Activated CD4-positive, alpha-beta T cell treated with anti-CD3 and anti-CD28 coated beads, Interleukin-2, Interleukin-4, amounts not matched to agents 100 ng/mL and 50 ng/mL, durations not matched to agents 16 hours and 8 hours (primary cell): ENCODE data around the gene MICAL2.

ENCODE experiments used
- DNase-seq: peaks from one replicate; pipeline ENCODE4 v3.0.0-alpha.2; 2020; ENCODE audit warnings: low spot score

Gene MICAL2

GRCh38 chr11:12110201-12110713, at the start of gene MICAL2:
MICAL2 (plus strand) TSS chr11:12110590; CDS start chr11:12162156, 51,566 bp downstream.
- peak; percentile 89 for DNase-seq

DNA sequence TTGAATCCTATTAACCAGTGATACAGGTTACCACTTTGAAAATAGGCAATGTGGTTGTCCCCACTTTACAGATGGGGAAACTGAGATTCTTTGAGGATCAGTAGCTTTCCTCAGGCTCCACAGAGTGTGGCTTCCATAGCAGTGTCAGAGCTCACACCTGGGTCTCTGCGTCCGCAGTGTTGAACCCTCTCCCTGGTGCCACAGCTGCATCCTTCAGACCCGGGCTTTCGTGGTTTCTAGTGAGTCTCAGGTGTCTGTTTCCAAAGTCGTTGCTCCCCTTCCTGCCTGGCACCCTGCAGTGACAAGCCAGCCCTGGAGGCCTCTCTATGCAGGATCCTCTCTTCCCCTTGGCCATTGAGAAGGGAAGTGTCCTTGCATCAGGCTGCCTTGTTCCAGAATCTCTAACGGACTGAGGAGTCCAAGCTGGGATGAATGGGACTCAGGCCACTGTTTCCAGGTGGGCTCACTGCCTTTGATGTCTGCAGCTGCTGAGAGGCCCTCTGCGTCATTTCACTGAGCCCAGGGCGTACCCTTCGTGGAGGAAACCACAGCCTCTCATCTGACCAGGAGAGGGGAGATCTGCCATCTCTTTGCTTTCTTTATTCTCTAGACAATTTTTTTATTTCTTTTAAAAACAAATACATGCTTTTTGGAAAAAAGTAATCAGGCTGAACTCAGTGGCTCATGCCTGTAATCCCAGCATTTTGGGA, 48.4 kb upstream of the MICAL2 start:
- no peak for DNase-seq

- no peak for DNase-seq
Observed at GRCh38 chr11:12063251-12063650, 47.1 kb upstream of the MICAL2 start.

GRCh38 chr11:12064136-12064953, 46.0 kb upstream of the MICAL2 start:
- DNase-seq = no peak

GRCh38 chr11:12064954-12065280, 45.5 kb upstream of the MICAL2 start:
- DNase-seq = no peak

GRCh38 chr11:12066056-12066798, 44.2 kb upstream of the MICAL2 start:
- DNase-seq = no peak

DNA sequence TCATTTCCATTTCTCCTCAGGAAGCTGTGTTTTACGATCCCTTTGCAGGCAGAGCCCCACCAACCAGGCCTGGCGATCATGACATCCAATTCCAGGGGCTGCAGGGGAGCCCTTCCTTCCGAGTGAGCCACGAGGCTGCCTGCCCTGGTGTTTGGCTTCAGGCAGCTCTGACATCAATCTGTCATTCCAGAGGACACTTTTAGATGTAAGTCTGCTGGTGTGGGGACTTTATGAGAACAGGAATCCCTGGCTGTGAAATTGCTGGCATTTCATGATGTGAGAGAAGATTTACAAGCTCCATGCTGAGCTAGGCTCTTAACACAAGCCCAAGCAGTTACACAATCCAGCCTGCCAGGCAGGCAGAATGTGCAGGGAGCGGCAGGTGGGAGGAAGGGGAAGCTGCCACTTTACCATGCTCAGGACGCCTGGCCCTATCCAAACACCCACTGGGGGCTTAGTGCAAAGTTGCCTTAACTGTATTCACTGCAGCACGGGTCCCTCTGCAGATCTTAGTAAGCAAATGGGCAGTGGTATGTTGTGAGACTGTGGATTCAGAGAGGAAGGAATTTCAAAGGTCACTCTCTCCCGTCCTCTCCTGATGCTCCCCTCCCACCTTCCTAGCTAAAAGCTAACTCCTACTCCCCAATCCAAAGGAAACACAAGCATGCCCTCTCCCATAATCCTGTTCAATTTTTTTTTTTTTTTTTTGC, 43.4 kb upstream of the MICAL2 start:
- DNase-seq = no peak

DNA sequence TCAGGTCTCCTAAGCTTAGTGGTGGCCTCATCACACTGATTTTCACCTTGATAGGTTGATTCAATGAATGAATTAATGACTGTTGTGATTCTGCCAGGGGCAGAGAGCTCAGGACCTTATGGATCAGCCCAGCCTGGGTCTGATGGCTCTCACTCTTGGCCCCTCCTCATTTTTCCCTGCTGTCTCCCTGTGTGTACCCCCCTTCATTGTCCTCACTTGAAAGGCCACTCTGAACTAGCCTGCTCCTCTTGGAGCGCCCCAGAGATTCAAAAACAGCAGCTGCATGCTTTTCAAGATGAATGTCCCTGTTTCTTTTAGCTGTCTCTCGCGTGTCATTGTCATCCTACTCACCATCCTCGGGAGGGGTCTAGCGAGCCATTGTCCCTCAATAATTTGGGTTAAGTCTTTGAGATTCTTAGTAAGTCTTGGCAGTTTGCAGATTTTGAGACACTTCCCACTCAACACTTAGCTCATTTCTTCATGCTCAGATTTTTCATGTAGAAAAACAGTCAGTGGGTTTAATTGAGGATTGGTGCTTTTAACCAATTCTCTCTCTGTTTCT, 42.5 kb upstream of the MICAL2 start:
- DNase-seq = no peak

GRCh38 chr11:12069066-12069676, 41.2 kb upstream of the MICAL2 start:
- DNase-seq = no peak

DNA sequence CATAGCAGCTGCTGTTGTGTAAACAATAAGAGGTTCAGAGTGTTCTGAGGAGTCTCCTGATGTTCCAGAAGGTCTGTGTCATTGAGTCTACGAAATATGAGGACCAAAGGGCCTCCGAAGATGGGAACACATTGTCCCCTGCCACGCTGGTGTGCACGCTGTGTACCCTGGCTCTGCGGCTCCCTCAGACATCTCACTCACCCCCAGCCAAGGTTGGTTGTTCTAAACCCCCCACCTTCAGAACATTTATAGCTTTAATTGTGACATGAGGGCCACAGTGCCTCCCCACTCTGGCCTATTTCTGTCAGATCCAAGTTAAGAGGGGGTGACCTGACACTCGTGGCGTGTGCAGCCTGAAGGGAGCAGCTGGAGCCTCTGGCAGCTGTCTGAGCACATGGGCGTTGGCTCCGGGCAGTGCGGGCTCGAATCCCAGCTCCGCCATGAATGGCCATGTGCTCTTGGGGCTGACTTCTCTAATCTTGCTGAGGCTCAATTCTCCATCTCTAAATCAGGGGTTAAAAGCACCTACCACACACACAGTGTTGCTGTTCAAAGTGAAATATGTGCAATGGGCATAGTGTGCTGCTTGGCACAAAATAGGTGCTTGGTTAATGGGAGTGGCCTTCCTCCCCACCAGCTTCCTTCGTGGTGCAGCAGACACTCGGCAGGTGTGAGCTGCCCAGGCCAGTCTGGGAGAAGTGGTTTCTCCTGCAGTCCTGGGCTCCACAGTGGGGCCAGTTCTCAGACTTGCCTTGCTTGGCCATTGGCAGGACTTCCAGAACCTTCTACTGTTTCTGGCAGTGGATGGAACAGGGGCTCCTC, 39.7 kb upstream of the MICAL2 start:
- no peak for DNase-seq

GRCh38 chr11:12071574-12071973, 38.8 kb upstream of the MICAL2 start:
- DNase-seq = no peak

DNA sequence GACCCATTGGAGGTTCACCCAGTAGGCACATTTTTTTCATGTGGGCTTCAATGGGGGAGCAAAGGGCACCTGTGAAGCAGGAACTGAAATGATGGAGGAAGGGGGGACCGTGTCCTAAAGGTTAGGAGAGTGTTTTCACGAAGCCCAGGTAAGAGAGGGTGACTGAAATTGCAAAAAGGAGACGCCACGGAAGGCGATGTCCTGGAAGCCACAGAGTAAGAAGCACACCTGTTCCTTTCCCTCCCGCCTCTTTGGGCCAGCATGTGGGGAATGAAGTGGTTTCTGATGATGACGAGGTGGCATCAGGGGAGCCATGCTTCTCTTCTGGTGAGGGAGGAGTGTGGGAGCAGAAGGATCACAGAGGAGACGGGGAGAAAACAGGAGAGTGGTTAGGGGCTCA, 37.0 kb upstream of the MICAL2 start:
- no peak for DNase-seq

DNA sequence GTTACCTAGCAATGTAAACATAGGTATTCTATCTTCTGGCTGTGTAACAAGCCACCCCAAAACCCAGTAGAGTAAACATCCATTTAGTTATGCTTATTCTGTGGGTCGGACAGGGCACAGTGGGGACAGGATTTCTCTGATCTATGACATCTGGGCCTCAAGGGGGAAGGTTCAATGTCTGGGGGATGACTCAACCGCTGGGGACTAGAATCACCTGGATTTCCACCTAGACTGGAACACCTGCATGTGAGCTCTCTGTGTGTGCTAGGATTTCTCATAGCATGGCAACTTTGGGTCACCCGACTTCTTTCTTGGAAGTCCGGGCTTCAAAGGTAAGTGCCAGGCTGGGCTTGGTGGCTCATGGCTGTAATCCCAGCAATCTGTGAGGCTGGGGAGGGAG, 36.5 kb upstream of the MICAL2 start:
- DNase-seq = no peak

GRCh38 chr11:12074529-12075195, 35.7 kb upstream of the MICAL2 start:
- DNase-seq = no peak

- DNase-seq = no peak
Observed at GRCh38 chr11:12075291-12075690, 35.1 kb upstream of the MICAL2 start.

DNA sequence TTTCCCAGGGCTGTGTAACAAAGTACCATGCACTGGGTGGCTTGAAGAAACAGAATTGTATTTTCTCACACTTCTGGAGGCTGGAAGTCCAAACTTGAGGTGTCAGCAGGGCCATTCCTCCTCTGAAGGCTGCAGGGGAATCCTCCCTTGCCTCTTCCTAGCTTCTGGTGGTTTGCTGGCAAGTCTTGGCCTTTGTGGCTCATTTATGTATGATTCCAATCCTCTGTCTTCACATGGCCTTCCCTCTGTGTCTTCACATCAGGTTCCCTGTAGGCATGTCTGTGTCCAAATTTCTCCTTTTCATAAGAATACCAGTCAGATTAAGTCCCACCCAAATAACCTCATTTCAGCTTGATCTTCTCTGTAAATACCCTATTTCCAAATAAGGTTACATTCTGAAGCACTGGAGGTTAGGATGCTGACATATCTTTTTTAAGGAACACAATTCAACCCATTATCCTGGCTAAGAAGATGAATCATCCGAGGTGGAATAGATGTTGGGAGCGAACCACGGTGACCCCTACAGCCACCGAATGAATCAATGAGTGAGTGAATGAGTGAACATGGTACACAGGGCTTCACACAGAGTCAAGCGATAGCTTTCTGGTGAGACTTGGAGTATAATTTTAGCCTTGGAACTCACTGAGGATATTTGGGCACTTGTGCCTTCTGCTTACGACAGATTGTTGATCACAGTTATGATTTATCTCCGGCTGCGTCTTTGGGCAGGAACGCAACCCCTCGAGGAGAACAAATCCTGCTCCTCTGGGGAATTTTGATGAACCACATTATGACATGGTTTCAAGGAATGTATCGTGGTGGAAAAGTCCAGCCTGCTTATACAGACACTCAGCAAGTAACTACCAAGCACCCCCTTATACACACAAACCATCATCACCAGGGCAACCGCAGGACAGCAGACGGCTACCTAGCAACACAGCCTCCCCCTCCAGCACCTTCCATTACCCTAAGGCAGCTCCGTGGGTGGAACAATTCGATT, 34.3 kb upstream of the MICAL2 start:
- DNase-seq = no peak

GRCh38 chr11:12076840-12077534, 33.4 kb upstream of the MICAL2 start:
- no peak for DNase-seq
